PC-3 (cell line): ENCODE measurements around the gene PTRHD1. TPM values are rescaled to one million over a fixed set of nuclear protein-coding genes. Genes with fewer than 3 reads are reported as not detected.

ENCODE experiments used
- ATAC-seq: fragments of 200-7000 bp; cut with Tn5 transposase; 2 replicates; pipeline ENCODE4 v1.9.1; 2020; ENCODE audit warnings: mild to moderate bottlenecking, moderate library complexity
- BruUV-seq: library from RNA; stranded (reverse); fragments of 400-500 nt; replicated peaks from 2 replicates; lab custom pipeline; 2021; lab: Mats Ljungman, UMichigan
- CTCF ChIA-PET: fragments of 300-600 bp; sonication (Branson Sonifier 250); formaldehyde crosslinking; loops from one replicate; lab custom pipeline; 2022; ENCODE audit warnings: antibody characterized with exemption; lab: Charles Lee
- POLR2A ChIA-PET: fragments of 300-600 bp; sonication (Branson Sonifier 250); formaldehyde crosslinking; loops from one replicate; lab custom pipeline; 2022; ENCODE audit warnings: antibody characterized with exemption; ENCODE audit not compliant: unreplicated experiment; lab: Charles Lee
- DNase-seq: peaks from one replicate; pipeline ENCODE4 v3.0.0-alpha.2; 2015
- H2AFZ ChIP-seq: fragments of 300-600 bp; sonication (generic); 2 replicates; pipeline ENCODE4 v1.6.0; 2016; ENCODE audit warnings: antibody characterized with exemption, low read length
- H3F3A ChIP-seq: fragments of 300-600 bp; sonication (generic); one replicate; pipeline ENCODE4 v1.6.0; 2017; ENCODE audit warnings: antibody characterized with exemption, low read length, control low read depth, mild to moderate bottlenecking; ENCODE audit not compliant: unreplicated experiment
- H3K27ac ChIP-seq: fragments of 300-600 bp; sonication (generic); 2 replicates; pipeline ENCODE4 v1.5.1; 2016; ENCODE audit warnings: mild to moderate bottlenecking, low read length
- H3K27me3 ChIP-seq: fragments of 300-600 bp; sonication (generic); 2 replicates; pipeline ENCODE4 v1.6.1; 2016; ENCODE audit warnings: low read length, mixed read lengths
- H3K36me3 ChIP-seq: fragments of 300-600 bp; sonication (generic); 2 replicates; pipeline ENCODE4 v1.6.1; 2016; ENCODE audit warnings: low read depth, mixed run types, low read length, mixed read lengths
- H3K4me1 ChIP-seq: fragments of 300-600 bp; sonication (generic); 2 replicates; pipeline ENCODE4 v1.5.1; 2016; ENCODE audit warnings: low read length; ENCODE audit not compliant: insufficient read depth
- H3K4me2 ChIP-seq: fragments of 300-600 bp; sonication (generic); 2 replicates; pipeline ENCODE4 v1.6.0; 2016; ENCODE audit warnings: low read length
- H3K4me3 ChIP-seq: fragments of 300-600 bp; sonication (generic); 2 replicates; pipeline ENCODE4 v1.5.1; 2016; ENCODE audit warnings: mild to moderate bottlenecking, low read length, mixed read lengths
- H3K79me2 ChIP-seq: fragments of 300-600 bp; sonication (generic); 2 replicates; pipeline ENCODE4 v1.6.1; 2017; ENCODE audit warnings: low read length, mixed read lengths
- H3K9ac ChIP-seq: fragments of 300-600 bp; sonication (generic); 2 replicates; pipeline ENCODE4 v1.6.0; 2016; ENCODE audit warnings: mild to moderate bottlenecking, low read length
- H3K9me2 ChIP-seq: fragments of 300-600 bp; sonication (generic); replicated peaks from 2 replicates; pipeline ENCODE4 v1.6.1; 2016; ENCODE audit warnings: mixed run types, low read length, mixed read lengths
- H3K9me3 ChIP-seq: fragments of 300-600 bp; sonication (generic); 2 replicates; pipeline ENCODE4 v1.6.1; 2016; ENCODE audit warnings: low read length, mixed read lengths
- H4K20me1 ChIP-seq: fragments of 300-600 bp; sonication (generic); 2 replicates; pipeline ENCODE4 v1.6.1; 2016; ENCODE audit warnings: low read length, mixed read lengths
- CTCF ChIP-seq: fragments of 300-600 bp; sonication (generic); conservative IDR thresholded peaks from 2 replicates; pipeline ENCODE4 v1.5.1; 2017; ENCODE audit warnings: antibody characterized with exemption, low read depth, mild to moderate bottlenecking, low read length
- EZH2 ChIP-seq: fragments of 300-600 bp; sonication (generic); IDR thresholded peaks from one replicate; pipeline ENCODE4 v1.6.1; 2017; ENCODE audit warnings: antibody characterized with exemption, mild to moderate bottlenecking, low read length; ENCODE audit not compliant: unreplicated experiment
- EZH2phosphoT487 ChIP-seq: fragments of 300-600 bp; sonication (generic); IDR thresholded peaks from 2 replicates; pipeline ENCODE4 v1.6.1; 2018; ENCODE audit warnings: mild to moderate bottlenecking, antibody characterized with exemption, low read length, borderline replicate concordance
- intact Hi-C: fragments of 100-400 bp; cut with micrococcal nuclease; formaldehyde crosslinking; loops from 2 replicates; pipeline ENCODE4 v1.9.0; 2023
- total RNA-seq: library from RNA; depleted of rRNA; stranded (reverse); fragments of >200 nt; gene quantifications from 2 replicates; pipeline ENCODE4 v1.2.3, GENCODE V29; 2014

PTRHD1 gene
- total RNA-seq, 1 experiment from 2014 or later: 68.6 TPM

GRCh38 chr2:24779116-24779515 is 14.1 kb downstream of the PTRHD1 start:
- H3K9me2 ChIP-seq: no peaks in the 10 kb centered on the region
- ChIA-PET CTCF (no interaction called here), POLR2A (no interaction called here)
- ATAC-seq: no peak
- H3K9me3 ChIP-seq: no peaks in the 10 kb centered on the region
- H3K4me3 ChIP-seq: no peak overlapping the region
- H3K79me2 ChIP-seq: no peaks in the 10 kb centered on the region
- intact Hi-C loops: no loop called here
- BruUV-seq: no TSS peak
- no peak overlapping the region for H3K4me2 ChIP-seq
- H3K27ac ChIP-seq: no peak overlapping the region
- no peaks in the 10 kb centered on the region for H3K27me3 ChIP-seq
- no peak overlapping the region for H3K9ac ChIP-seq
- H3K36me3 ChIP-seq: no peaks in the 10 kb centered on the region
- H4K20me1 ChIP-seq: no peaks in the 10 kb centered on the region
- H2AFZ ChIP-seq: no peak overlapping the region
- DNase-seq: no peak
- no peak for TF ChIP-seq EZH2
- TF ChIP-seq CTCF: no peak
- no peak for TF ChIP-seq EZH2phosphoT487
- no peaks in the 10 kb centered on the region for H3K4me1 ChIP-seq
- H3F3A ChIP-seq: no peaks in the 10 kb centered on the region

GRCh38 chr2:24774373-24774772 is 18.8 kb downstream of the PTRHD1 start:
- Histone ChIP-seq H3K36me3 (no peaks in the 10 kb centered on the region), H4K20me1 (no peaks in the 10 kb centered on the region), H3K9me3 (no peaks in the 10 kb centered on the region), H3K4me1 (no peaks in the 10 kb centered on the region), H2AFZ (no peak overlapping the region), H3K9ac (no peak overlapping the region), H3K27ac (no peak overlapping the region), H3K9me2 (no peaks in the 10 kb centered on the region), H3K4me2 (no peak overlapping the region), H3K4me3 (no peak overlapping the region), H3K27me3 (no peaks in the 10 kb centered on the region), H3F3A (no peaks in the 10 kb centered on the region), H3K79me2 (no peaks in the 10 kb centered on the region)
- ATAC-seq (no peak), DNase-seq (no peak)
- intact Hi-C loops: no loop called here
- TF ChIP-seq EZH2 (no peak), CTCF (no peak), EZH2phosphoT487 (no peak)
- POLR2A ChIA-PET: no interaction called here
- CTCF ChIA-PET: no interaction called here
- no TSS peak for BruUV-seq

GRCh38 chr2:24771764-24772586 is 21.2 kb downstream of the PTRHD1 start:
- Histone ChIP-seq H3K9me3 (no peaks in the 10 kb centered on the region), H3K36me3 (no peaks in the 10 kb centered on the region), H3K9ac (no peak overlapping the region), H3K27me3 (no peaks in the 10 kb centered on the region), H3K79me2 (no peaks in the 10 kb centered on the region), H3K4me1 (no peaks in the 10 kb centered on the region), H3K27ac (no peak overlapping the region), H4K20me1 (no peaks in the 10 kb centered on the region), H2AFZ (no peak overlapping the region), H3K4me3 (no peak overlapping the region), H3K9me2 (no peaks in the 10 kb centered on the region), H3F3A (no peaks in the 10 kb centered on the region), H3K4me2 (no peak overlapping the region)
- no peak for TF ChIP-seq EZH2
- no peak for TF ChIP-seq EZH2phosphoT487
- no peak for TF ChIP-seq CTCF
- DNase-seq: no peak
- ChIA-PET POLR2A (no interaction called here), CTCF (no interaction called here)
- intact Hi-C loops: no loop called here
- BruUV-seq: no TSS peak
- no peak for ATAC-seq
